Stimulated activated CD8-positive, alpha-beta memory T cell treated with anti-CD3 and anti-CD28 coated beads, Interleukin-15, amount 100 ng/mL, for 48 hours (primary cell): ENCODE results near the gene SLIT3.

Source experiments
- DNase-seq, 2 donors: peaks; one replicate each; pipeline ENCODE4 v3.0.0-alpha.2; 2020; ENCODE audit warnings: low read depth in 2 of 2

SLIT3 gene

GRCh38 chr5:168962306-168962705 lies 338.6 kb downstream of the SLIT3 start:
- DNase-seq = no peak

- DNase-seq = no peak
Measured at GRCh38 chr5:168961681-168962080, 339.3 kb downstream of the SLIT3 start.

GRCh38 chr5:168960497-168960896 lies 340.4 kb downstream of the SLIT3 start:
- no peak for DNase-seq

- DNase-seq = no peak
Measured at GRCh38 chr5:168953351-168953750, 347.6 kb downstream of the SLIT3 start.

- DNase-seq = no peak
Measured at GRCh38 chr5:168952196-168952595, 348.7 kb downstream of the SLIT3 start.

GRCh38 chr5:168951769-168952168 lies 349.2 kb downstream of the SLIT3 start:
- no peak for DNase-seq

- DNase-seq = no peak
Measured at GRCh38 chr5:168951356-168951755, 349.6 kb downstream of the SLIT3 start.

- no peak for DNase-seq
Measured at GRCh38 chr5:168950241-168950951, 350.5 kb downstream of the SLIT3 start.

GRCh38 chr5:168948746-168949145 lies 352.2 kb downstream of the SLIT3 start:
- DNase-seq = no peak

GRCh38 chr5:168947212-168947868 lies 353.6 kb downstream of the SLIT3 start:
- DNase-seq = no peak

GRCh38 chr5:168946363-168946762 lies 354.6 kb downstream of the SLIT3 start:
- DNase-seq = no peak

GRCh38 chr5:168944004-168944403 lies 356.9 kb downstream of the SLIT3 start:
- DNase-seq = no peak

GRCh38 chr5:168943091-168943884 lies 357.7 kb downstream of the SLIT3 start:
- no peak for DNase-seq

GRCh38 chr5:168941901-168942300 lies 359.0 kb downstream of the SLIT3 start:
- DNase-seq = no peak

- no peak for DNase-seq
Measured at GRCh38 chr5:168940712-168941111, 360.2 kb downstream of the SLIT3 start.

GRCh38 chr5:168939887-168940544 lies 360.9 kb downstream of the SLIT3 start:
- DNase-seq = no peak

GRCh38 chr5:168939156-168939800 lies 361.7 kb downstream of the SLIT3 start:
- no peak for DNase-seq

GRCh38 chr5:168936511-168936910 lies 364.4 kb downstream of the SLIT3 start:
- no peak for DNase-seq

GRCh38 chr5:168935183-168935582 lies 365.8 kb downstream of the SLIT3 start:
- no peak for DNase-seq

GRCh38 chr5:168934169-168934568 lies 366.8 kb downstream of the SLIT3 start:
- no peak for DNase-seq

- no peak for DNase-seq
Measured at GRCh38 chr5:168932400-168933189, 368.3 kb downstream of the SLIT3 start.
